ENCODE results near the gene ZNF2.

Gene ZNF2

DNA sequence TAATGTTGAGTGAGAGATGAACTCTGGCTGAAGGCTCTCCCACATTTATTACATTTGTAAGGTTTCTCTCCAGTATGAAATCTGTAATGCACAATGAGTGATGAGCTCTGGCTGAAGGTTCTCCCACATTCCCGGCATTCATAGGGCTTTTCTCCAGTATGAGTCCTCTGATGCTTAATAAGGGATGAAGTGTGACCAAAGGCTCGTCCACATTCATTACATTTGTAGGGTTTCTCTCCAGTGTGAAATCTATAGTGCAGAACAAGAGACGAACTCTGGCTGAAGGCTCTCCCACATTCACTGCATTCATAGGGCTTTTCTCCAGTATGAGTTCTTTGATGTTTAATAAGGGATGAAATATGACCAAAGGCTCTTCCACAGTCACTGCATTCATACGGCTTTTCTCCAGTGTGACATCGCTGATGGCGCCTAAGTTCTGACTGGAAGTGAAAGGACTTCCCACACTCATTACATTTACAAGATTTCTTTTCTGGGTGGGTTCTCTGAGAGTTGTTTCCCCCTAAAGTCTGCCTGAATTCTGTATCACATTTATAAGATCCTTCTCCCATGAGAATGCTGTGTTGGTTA is 16.1 kb upstream of the ZNF2 start:
- Histone ChIP-seq H3K4me3 (ENCODE audit: control insufficient read depth in 1 of 7, extremely low read depth in 1 of 7, insufficient read depth in 4 of 7, low read depth in 2 of 7, low read length in 6 of 7) (no peak overlapping the region), H3K36me3 (ENCODE audit: control insufficient read depth in 4 of 4, insufficient read depth in 4 of 4, low read length in 3 of 4) (peaks cover 22 to 73% (median 46%) of the 10 kb centered on the region in 4 experiments), H3K4me1 (ENCODE audit: control extremely low read depth in 1 of 4, control insufficient read depth in 4 of 4, insufficient read depth in 4 of 4, low read length in 3 of 4) (no peaks in the 10 kb centered on the region), H3K9me3 (ENCODE audit: control extremely low read depth in 1 of 5, control insufficient read depth in 4 of 5, insufficient read depth in 2 of 5, low read depth in 1 of 5, low read length in 4 of 5) (peaks cover 17 to 94% (median 81%) of the 10 kb centered on the region in 5 experiments), H3K27ac (ENCODE audit: insufficient read depth in 1 of 2, low read depth in 1 of 2, low read length in 2 of 2, poor library complexity in 1 of 2, severe bottlenecking in 2 of 2) (no peak overlapping the region), H3K27me3 (replicated peaks in 2 of 5; ENCODE audit: control insufficient read depth in 4 of 5, insufficient read depth in 5 of 5, low read length in 4 of 5) (no peaks in the 10 kb centered on the region)
- POLR2A ChIA-PET = no interaction called here
- WGBS (ENCODE audit: insufficient coverage) = 100% methylated on average over 1 of the region's 6 CpGs
- CTCF ChIA-PET = no interaction called here
- no peak for DNase-seq

DNA sequence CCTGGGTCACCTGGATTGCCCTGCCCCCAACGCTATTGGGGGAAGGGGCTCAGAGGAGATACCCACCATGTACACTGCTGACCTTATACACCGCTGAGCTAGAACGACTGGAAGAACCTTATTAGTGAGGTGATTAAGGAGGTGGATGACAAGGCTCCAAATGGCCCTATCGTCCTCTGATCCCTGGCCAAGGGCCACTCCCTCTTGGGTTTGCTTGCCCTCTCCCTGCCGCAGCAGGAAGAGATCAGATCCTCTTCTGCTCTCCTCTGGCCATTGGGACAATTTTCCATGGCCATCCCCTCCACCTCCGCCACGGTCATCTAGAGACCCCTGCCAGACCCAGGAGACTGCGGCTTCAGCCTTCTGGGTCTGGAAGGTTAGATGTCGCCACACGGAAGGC is 7.2 kb upstream of the ZNF2 start:
- ChIA-PET CTCF (interaction anchor here (1.2 to 1.8 kb wide), 2 partner anchors 36 to 43 kb away, joined by 5 to 6 read pairs; no protein-coding TSS in a partner anchor), POLR2A (no interaction called here)
- H3K27me3 ChIP-seq (replicated peaks in 2 of 5; ENCODE audit: control insufficient read depth in 4 of 5, insufficient read depth in 5 of 5, low read length in 4 of 5) = no peaks in the 10 kb centered on the region
- peaks cover 3 to 31% (median 20%) of the 10 kb centered on the region in 5 experiments for H3K9me3 ChIP-seq (ENCODE audit: control extremely low read depth in 1 of 5, control insufficient read depth in 4 of 5, insufficient read depth in 2 of 5, low read depth in 1 of 5, low read length in 4 of 5)
- H3K4me1 ChIP-seq (ENCODE audit: control extremely low read depth in 1 of 4, control insufficient read depth in 4 of 4, insufficient read depth in 4 of 4, low read length in 3 of 4) = peaks cover 0 to 19% (median 10%) of the 10 kb centered on the region in 4 experiments
- peaks cover 14 to 34% (median 26%) of the 10 kb centered on the region in 4 experiments for H3K36me3 ChIP-seq (ENCODE audit: control insufficient read depth in 4 of 4, insufficient read depth in 4 of 4, low read length in 3 of 4)
- WGBS (ENCODE audit: insufficient coverage) = 86% methylated on average over 6 of the region's 10 CpGs
- peak overlapping the region; percentile 53 to 98 (median 78) for H3K4me3 ChIP-seq (ENCODE audit: control insufficient read depth in 1 of 7, extremely low read depth in 1 of 7, insufficient read depth in 4 of 7, low read depth in 2 of 7, low read length in 6 of 7)
- peak overlapping the region in 1 of 2 experiments; percentile 62 for H3K27ac ChIP-seq (ENCODE audit: insufficient read depth in 1 of 2, low read depth in 1 of 2, low read length in 2 of 2, poor library complexity in 1 of 2, severe bottlenecking in 2 of 2)
- no peak for DNase-seq

DNA sequence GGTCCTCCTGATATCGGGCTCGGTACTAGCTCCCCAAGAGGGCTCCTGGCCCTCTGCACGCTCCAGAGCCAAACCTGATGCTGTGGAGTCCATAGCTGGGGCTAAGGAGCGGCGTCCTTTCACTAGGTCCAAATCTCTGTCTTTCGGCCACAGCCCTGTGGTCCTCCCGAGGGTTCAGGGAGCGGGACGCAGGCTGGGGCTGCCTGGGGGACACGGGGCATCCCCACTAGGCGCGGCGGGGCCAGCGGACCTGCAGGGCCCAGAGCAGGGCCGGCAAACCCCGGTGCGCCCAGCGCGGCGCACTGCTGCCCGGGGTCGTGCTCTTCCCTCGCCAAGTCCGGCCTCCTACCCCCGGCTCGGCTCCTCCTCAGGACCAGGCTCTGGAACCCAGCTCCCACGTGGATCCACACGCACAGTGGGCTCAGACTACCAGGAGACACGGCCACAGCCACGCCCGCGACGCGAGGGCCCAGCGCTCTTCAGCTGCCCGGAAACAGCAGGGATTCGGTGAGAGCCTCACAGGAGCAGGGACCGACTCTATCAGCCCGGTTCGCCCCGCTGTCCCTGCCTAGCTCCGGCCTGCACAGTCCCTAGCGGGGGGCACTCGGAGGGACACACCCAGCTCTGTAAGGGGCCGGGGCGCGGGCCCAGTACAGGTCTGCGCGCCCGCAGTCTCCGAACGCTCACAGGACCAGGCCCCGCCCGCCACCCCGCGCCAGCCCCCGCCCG is 6.6 kb upstream of the ZNF2 start:
- 1% methylated on average over 40 of the region's 58 CpGs for WGBS (ENCODE audit: insufficient coverage)
- H3K36me3 ChIP-seq (ENCODE audit: control insufficient read depth in 4 of 4, insufficient read depth in 4 of 4, low read length in 3 of 4) = peaks cover 13 to 30% (median 22%) of the 10 kb centered on the region in 4 experiments
- CTCF ChIA-PET = interaction anchor here (0.9 to 1.8 kb wide), 3 partner anchors 36 to 44 kb away, joined by 3 to 6 read pairs (median 5); partner anchors contain the start of gene MRPS5

DNA sequence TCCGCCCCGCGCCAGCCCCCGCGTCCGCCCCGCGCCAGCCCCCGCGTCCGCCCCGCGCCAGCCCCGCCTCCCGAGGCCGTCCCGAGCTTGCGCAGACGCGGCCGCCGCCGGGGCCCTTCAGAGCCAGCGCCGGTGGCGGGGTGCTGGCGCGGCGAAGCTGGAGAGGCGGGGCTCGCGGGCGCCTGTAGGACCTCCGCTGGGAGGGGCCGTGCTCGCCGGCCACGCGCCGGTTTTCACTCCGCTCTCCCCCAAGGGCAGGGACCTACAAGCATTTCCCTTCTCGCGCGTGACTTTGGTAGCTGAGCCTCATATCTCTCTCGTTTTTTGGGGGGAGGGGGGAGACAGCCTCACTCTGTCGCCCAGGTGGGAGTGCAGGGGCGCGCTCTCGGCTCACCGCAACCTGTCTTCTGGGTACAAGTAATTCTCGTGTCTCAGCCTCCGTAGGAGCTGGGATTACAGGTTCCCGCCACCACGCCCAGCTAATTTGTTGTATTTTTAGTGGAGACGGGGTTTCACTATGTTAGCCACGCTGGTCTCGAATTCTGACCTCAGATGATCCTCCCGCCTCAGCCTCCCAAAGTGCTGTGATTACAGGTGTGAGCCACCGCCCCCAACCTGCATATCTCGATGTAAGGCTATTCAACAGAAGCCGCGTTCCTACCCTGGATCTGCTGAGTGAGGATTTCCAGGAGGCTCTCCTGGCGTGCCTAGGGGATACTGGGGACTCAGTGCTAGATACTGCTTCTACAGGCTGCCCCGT is 5.7 kb upstream of the ZNF2 start, which contains the start of gene ZNF514:
ZNF514 (minus strand) TSS at position 159 of the 760 bp plus-strand sequence. CDS start 6,595 bp downstream, outside the sequence.
- POLR2A ChIA-PET = no interaction called here
- 24% methylated on average over 37 of the region's 64 CpGs for WGBS (ENCODE audit: insufficient coverage)
- peak within 1 kb of the TSS; percentile 57 to 98 (median 78) for H3K4me3 ChIP-seq (ENCODE audit: control insufficient read depth in 1 of 7, extremely low read depth in 1 of 7, insufficient read depth in 4 of 7, low read depth in 2 of 7, low read length in 6 of 7)
- CTCF ChIA-PET = interaction anchor here (0.9 kb wide), 1 partner anchor 38 kb away, joined by 3 read pairs; the partner anchor contains the start of gene MRPS5
- H3K27me3 ChIP-seq (replicated peaks in 2 of 5; ENCODE audit: control insufficient read depth in 4 of 5, insufficient read depth in 5 of 5, low read length in 4 of 5) = no peaks in the 10 kb centered on the region
- H3K27ac ChIP-seq (ENCODE audit: insufficient read depth in 1 of 2, low read depth in 1 of 2, low read length in 2 of 2, poor library complexity in 1 of 2, severe bottlenecking in 2 of 2) = peak within 1 kb of the TSS in 1 of 2 experiments; percentile 62
- peak; percentile 78 to 90 (median 87) for DNase-seq
- peaks cover 4 to 28% (median 13%) of the 10 kb centered on the region in 4 experiments for H3K4me1 ChIP-seq (ENCODE audit: control extremely low read depth in 1 of 4, control insufficient read depth in 4 of 4, insufficient read depth in 4 of 4, low read length in 3 of 4)
- peaks cover 0 to 18% (median 9%) of the 10 kb centered on the region in 5 experiments for H3K9me3 ChIP-seq (ENCODE audit: control extremely low read depth in 1 of 5, control insufficient read depth in 4 of 5, insufficient read depth in 2 of 5, low read depth in 1 of 5, low read length in 4 of 5)
- H3K36me3 ChIP-seq (ENCODE audit: control insufficient read depth in 4 of 4, insufficient read depth in 4 of 4, low read length in 3 of 4) = peaks cover 7 to 22% (median 15%) of the 10 kb centered on the region in 4 experiments

More for the DNA sequence above, 6.6 kb upstream of the ZNF2 start:
- Histone ChIP-seq H3K27ac (ENCODE audit: insufficient read depth in 1 of 2, low read depth in 1 of 2, low read length in 2 of 2, poor library complexity in 1 of 2, severe bottlenecking in 2 of 2) (peak overlapping the region in 1 of 2 experiments; percentile 62), H3K4me3 (ENCODE audit: control insufficient read depth in 1 of 7, extremely low read depth in 1 of 7, insufficient read depth in 4 of 7, low read depth in 2 of 7, low read length in 6 of 7) (peak overlapping the region; percentile 53 to 98 (median 78)), H3K9me3 (ENCODE audit: control extremely low read depth in 1 of 5, control insufficient read depth in 4 of 5, insufficient read depth in 2 of 5, low read depth in 1 of 5, low read length in 4 of 5) (peaks cover 3 to 26% (median 17%) of the 10 kb centered on the region in 5 experiments), H3K27me3 (replicated peaks in 2 of 5; ENCODE audit: control insufficient read depth in 4 of 5, insufficient read depth in 5 of 5, low read length in 4 of 5) (no peaks in the 10 kb centered on the region), H3K4me1 (ENCODE audit: control extremely low read depth in 1 of 4, control insufficient read depth in 4 of 4, insufficient read depth in 4 of 4, low read length in 3 of 4) (peaks cover 0 to 20% (median 12%) of the 10 kb centered on the region in 4 experiments)
- DNase-seq = peak; percentile 34 to 70 (median 52)
- POLR2A ChIA-PET = no interaction called here

DNA sequence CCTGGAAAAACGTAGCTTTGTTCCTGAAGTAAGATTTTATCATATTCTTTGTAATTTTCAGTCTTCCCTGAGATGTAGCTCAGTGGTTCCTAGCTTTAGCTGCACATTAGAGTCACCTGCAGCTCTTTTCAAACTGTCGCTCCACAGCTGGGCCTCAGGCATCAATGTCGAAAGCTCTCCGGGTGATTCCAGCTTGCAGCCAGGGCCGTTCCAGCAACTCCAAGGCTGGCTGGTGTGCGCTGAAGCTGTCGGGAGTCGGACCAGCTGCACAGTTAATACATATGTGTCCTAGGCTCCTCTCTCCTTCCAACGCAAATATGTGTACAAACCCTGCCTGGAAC is 609 bp upstream of the ZNF2 start:
- no peaks in the 10 kb centered on the region for H3K27me3 ChIP-seq (replicated peaks in 2 of 5; ENCODE audit: control insufficient read depth in 4 of 5, insufficient read depth in 5 of 5, low read length in 4 of 5)
- POLR2A ChIA-PET = interaction anchor here (2.0 kb wide), 1 partner anchor 44 kb away, joined by 9 read pairs; the partner anchor contains the start of gene MRPS5
- H3K9me3 ChIP-seq (ENCODE audit: control extremely low read depth in 1 of 5, control insufficient read depth in 4 of 5, insufficient read depth in 2 of 5, low read depth in 1 of 5, low read length in 4 of 5) = peaks cover 0 to 9% (median 0%) of the 10 kb centered on the region in 5 experiments
- peaks cover 0 to 2% (median under 1%) of the 10 kb centered on the region in 4 experiments for H3K36me3 ChIP-seq (ENCODE audit: control insufficient read depth in 4 of 4, insufficient read depth in 4 of 4, low read length in 3 of 4)
- DNase-seq = peak in 2 of 3 donors; percentile 44 to 45
- whole genome bisulfite sequencing (ENCODE audit: insufficient coverage) = under 1% methylated on average over 9 of the region's 9 CpGs
- CTCF ChIA-PET = interaction anchor here (1.0 kb wide), 1 partner anchor 43 kb away, joined by 7 read pairs; the partner anchor contains the start of gene MRPS5
- H3K4me3 ChIP-seq (ENCODE audit: control insufficient read depth in 1 of 7, extremely low read depth in 1 of 7, insufficient read depth in 4 of 7, low read depth in 2 of 7, low read length in 6 of 7) = peak overlapping the region; percentile 70 to 100 (median 96)
- H3K4me1 ChIP-seq (ENCODE audit: control extremely low read depth in 1 of 4, control insufficient read depth in 4 of 4, insufficient read depth in 4 of 4, low read length in 3 of 4) = peaks cover 9 to 25% (median 13%) of the 10 kb centered on the region in 4 experiments
- H3K27ac ChIP-seq (ENCODE audit: insufficient read depth in 1 of 2, low read depth in 1 of 2, low read length in 2 of 2, poor library complexity in 1 of 2, severe bottlenecking in 2 of 2) = peak overlapping the region; percentile 92 to 95

DNA sequence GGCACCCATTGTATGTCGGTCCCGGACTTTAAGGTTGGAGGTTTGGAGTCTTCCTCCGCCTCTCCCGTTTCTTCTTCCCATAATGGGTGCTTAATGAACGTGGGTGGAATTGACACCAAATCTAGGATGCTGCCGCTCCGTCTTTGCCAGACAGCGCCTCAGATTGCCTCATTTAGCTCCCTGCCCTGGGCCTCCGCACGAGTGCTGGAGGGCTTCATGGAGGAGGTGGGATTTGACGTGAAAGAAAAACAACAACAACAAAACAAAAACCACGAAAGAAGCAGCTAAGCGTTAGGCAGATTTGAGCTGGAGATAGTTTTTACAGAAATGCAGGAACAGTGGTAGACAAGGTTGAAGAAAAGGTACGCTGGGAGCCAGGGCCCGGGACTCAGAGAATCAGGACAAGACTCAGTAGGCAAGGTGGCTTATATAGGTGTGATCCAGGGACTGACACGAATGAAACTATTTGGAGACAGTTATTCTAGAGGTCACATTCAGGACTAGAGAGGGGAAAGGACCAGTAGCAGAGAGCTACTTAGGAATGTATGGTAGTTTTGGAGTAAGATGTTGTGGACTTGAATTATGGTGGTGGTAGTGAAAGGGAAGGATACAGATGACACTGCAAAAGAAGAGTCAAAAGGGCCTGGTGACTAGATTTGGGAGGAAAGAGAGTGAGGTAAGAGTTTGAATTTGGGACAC is 605 bp downstream of the ZNF2 start:
- H3K27ac ChIP-seq (ENCODE audit: insufficient read depth in 1 of 2, low read depth in 1 of 2, low read length in 2 of 2, poor library complexity in 1 of 2, severe bottlenecking in 2 of 2) = peak overlapping the region in 1 of 2 experiments; percentile 95
- peak overlapping the region; percentile 70 to 100 (median 96) for H3K4me3 ChIP-seq (ENCODE audit: control insufficient read depth in 1 of 7, extremely low read depth in 1 of 7, insufficient read depth in 4 of 7, low read depth in 2 of 7, low read length in 6 of 7)
- peaks cover 0 to 19% (median 2%) of the 10 kb centered on the region in 5 experiments for H3K9me3 ChIP-seq (ENCODE audit: control extremely low read depth in 1 of 5, control insufficient read depth in 4 of 5, insufficient read depth in 2 of 5, low read depth in 1 of 5, low read length in 4 of 5)
- peaks cover 9 to 22% (median 13%) of the 10 kb centered on the region in 4 experiments for H3K4me1 ChIP-seq (ENCODE audit: control extremely low read depth in 1 of 4, control insufficient read depth in 4 of 4, insufficient read depth in 4 of 4, low read length in 3 of 4)
- peaks cover 0 to 2% (median under 1%) of the 10 kb centered on the region in 4 experiments for H3K36me3 ChIP-seq (ENCODE audit: control insufficient read depth in 4 of 4, insufficient read depth in 4 of 4, low read length in 3 of 4)
- DNase-seq = peak in 1 of 3 donors; percentile 6
- 13% methylated on average over 8 of the region's 16 CpGs for WGBS (ENCODE audit: insufficient coverage)
- no peaks in the 10 kb centered on the region for H3K27me3 ChIP-seq (replicated peaks in 2 of 5; ENCODE audit: control insufficient read depth in 4 of 5, insufficient read depth in 5 of 5, low read length in 4 of 5)
- POLR2A ChIA-PET = interaction anchor here (2.0 kb wide), 1 partner anchor 45 kb away, joined by 9 read pairs; the partner anchor contains the start of gene MRPS5
- CTCF ChIA-PET = interaction anchor here (1.0 kb wide), 1 partner anchor 45 kb away, joined by 7 read pairs; the partner anchor contains the start of gene MRPS5
